Liver (tissue), 9 donors: ENCODE measurements around the gene SLC7A10. TPM values are rescaled to one million over a fixed set of nuclear protein-coding genes. Genes with fewer than 3 reads are reported as not detected.
A peak's percentile ranks its signal among the peaks of the same experiment; 100 is the strongest.

Experiments used
- DNase-seq: peaks from one replicate; pipeline ENCODE4 v3.0.0-alpha.2; 2017; ENCODE audit warnings: low spot score
- H3K27ac ChIP-seq, 2 donors: one replicate each; pipeline ENCODE4 v1.7.0; 2013; ENCODE audit warnings: inconsistent platforms in 2 of 2, low read length in 2 of 2, control low read depth in 1 of 2, low read depth in 1 of 2, mild to moderate bottlenecking in 1 of 2
- H3K27me3 ChIP-seq, 4 donors: one replicate each; pipeline versions ENCODE4 v1.6.1 to v1.7.0; 2013; ENCODE audit warnings: low read length in 3 of 4, inconsistent platforms in 1 of 4, mild to moderate bottlenecking in 1 of 4, moderate library complexity in 1 of 4; ENCODE audit not compliant: control insufficient read depth in 4 of 4, insufficient read depth in 4 of 4
- H3K36me3 ChIP-seq, 4 donors: one replicate each; pipeline versions ENCODE4 v1.6.1 to v1.7.0; 2013; ENCODE audit warnings: low read length in 3 of 4, mild to moderate bottlenecking in 3 of 4, low read depth in 1 of 4, moderate library complexity in 1 of 4; ENCODE audit not compliant: control insufficient read depth in 4 of 4, insufficient read depth in 3 of 4
- H3K4me1 ChIP-seq, 4 donors: one replicate each; pipeline versions ENCODE4 v1.6.1 to v1.7.0; 2013; ENCODE audit warnings: low read length in 3 of 4, mild to moderate bottlenecking in 3 of 4, moderate library complexity in 1 of 4; ENCODE audit not compliant: control insufficient read depth in 4 of 4, insufficient read depth in 4 of 4
- H3K4me3 ChIP-seq, 3 donors: one replicate each; pipeline versions ENCODE4 v1.6.1 to v1.7.0; 2013; ENCODE audit warnings: low read length in 3 of 3, control low read depth in 1 of 3, low read depth in 1 of 3, mild to moderate bottlenecking in 1 of 3
- H3K9ac ChIP-seq, 2 donors: one replicate each; pipeline ENCODE4 v1.7.0; 2013; ENCODE audit warnings: low read length in 2 of 2, mild to moderate bottlenecking in 2 of 2, moderate library complexity in 2 of 2, control low read depth in 1 of 2, low read depth in 1 of 2
- H3K9me3 ChIP-seq, 4 donors: one replicate each; pipeline versions ENCODE4 v1.6.1 to v1.7.0; 2013; ENCODE audit warnings: low read length in 3 of 4; ENCODE audit not compliant: control insufficient read depth in 4 of 4
- EGR1 ChIP-seq, 2 donors: IDR thresholded peaks; 2 replicates each; pipeline ENCODE4 v1.6.1; 2016 to 2018; ENCODE audit warnings: antibody characterized with exemption in 2 of 2, low read depth in 2 of 2
- FOXA1 ChIP-seq: IDR thresholded peaks from 2 replicates; pipeline ENCODE4 v1.6.1; 2016; ENCODE audit warnings: antibody characterized with exemption
- FOXA2 ChIP-seq: IDR thresholded peaks from 2 replicates; pipeline ENCODE4 v1.6.1; 2016; ENCODE audit warnings: antibody characterized with exemption
- HNF4A ChIP-seq, 2 donors: conservative IDR thresholded peaks; 2 replicates each; pipeline ENCODE4 v1.6.1; 2016; ENCODE audit warnings: antibody characterized with exemption in 2 of 2, mild to moderate bottlenecking in 2 of 2
- HNF4G ChIP-seq: IDR thresholded peaks from 2 replicates; pipeline ENCODE4 v1.6.1; 2016; ENCODE audit warnings: antibody characterized with exemption
- JUND ChIP-seq, 2 donors: IDR thresholded peaks; 2 replicates each; pipeline ENCODE4 v1.6.1; 2016; ENCODE audit warnings: antibody characterized with exemption in 2 of 2
- RAD21 ChIP-seq, 2 donors: IDR thresholded peaks; 2 replicates each; pipeline ENCODE4 v1.6.1; 2016; ENCODE audit warnings: antibody characterized with exemption in 2 of 2, mild to moderate bottlenecking in 2 of 2
- RXRA ChIP-seq, 2 donors: IDR thresholded peaks; 2 replicates each; pipeline ENCODE4 v1.6.1; 2017 to 2018; ENCODE audit warnings: antibody characterized with exemption in 2 of 2, mild to moderate bottlenecking in 1 of 2
- SP1 ChIP-seq: IDR thresholded peaks from 2 replicates; pipeline ENCODE4 v1.6.1; 2018; ENCODE audit warnings: antibody characterized with exemption, mild to moderate bottlenecking
- TAF1 ChIP-seq: conservative IDR thresholded peaks from 2 replicates; pipeline ENCODE4 v1.6.1; 2016; ENCODE audit warnings: antibody characterized with exemption, mild to moderate bottlenecking
- WGBS: extraction: QIAGEN DNeasy Blood & Tissue Kit; methylation state at CpG from one replicate; pipeline ENCODE4 v1.1.7; 2013; 5-methylcytosine and 5-hydroxymethylcytosine counted together
- polyA plus RNA-seq, 2 donors: library from polyadenylated mRNA; stranded (reverse) in 1 of 2; unstranded in 1 of 2; fragments of 200-250 nt in 1 of 2; fragments of >200 nt in 1 of 2; fragmentation: Nextera tagmentation in 1 of 2; extraction: Ambion mirVana in 1 of 2; gene quantifications; one replicate each; pipeline versions ENCODE4 v1.2.1 to v1.2.3, GENCODE V29; 2013 to 2015
- total RNA-seq, 2 donors: library from RNA; depleted of rRNA; stranded (reverse); fragments of >200 nt; gene quantifications; one replicate each; pipeline ENCODE4 v1.2.3, GENCODE V29; 2014
- TF ChIP-seq, protein P1 (sequence below): fragments of 150-350 bp; IDR thresholded peaks from 2 replicates; pipeline ENCODE4 v1.5.1; 2017; ENCODE audit warnings: improper control_type of control experiment, low read depth, low read length; ENCODE audit not compliant: missing input control
- TF ChIP-seq, protein P2 (sequence below): IDR thresholded peaks from 2 replicates; pipeline ENCODE4 v1.6.1; 2016; ENCODE audit warnings: antibody characterized with exemption
- TF ChIP-seq, protein P3 (sequence below): IDR thresholded peaks from 2 replicates; pipeline ENCODE4 v1.6.1; 2016; ENCODE audit warnings: antibody characterized with exemption, mild to moderate bottlenecking
- donor health status: healthy.
- donor health status: healthy.
- donor health status: healthy.
- donor health status: healthy.
- donor health status: healthy.

SLC7A10 gene
- total and polyA plus RNA-seq, 4 donors = not detected

DNA sequence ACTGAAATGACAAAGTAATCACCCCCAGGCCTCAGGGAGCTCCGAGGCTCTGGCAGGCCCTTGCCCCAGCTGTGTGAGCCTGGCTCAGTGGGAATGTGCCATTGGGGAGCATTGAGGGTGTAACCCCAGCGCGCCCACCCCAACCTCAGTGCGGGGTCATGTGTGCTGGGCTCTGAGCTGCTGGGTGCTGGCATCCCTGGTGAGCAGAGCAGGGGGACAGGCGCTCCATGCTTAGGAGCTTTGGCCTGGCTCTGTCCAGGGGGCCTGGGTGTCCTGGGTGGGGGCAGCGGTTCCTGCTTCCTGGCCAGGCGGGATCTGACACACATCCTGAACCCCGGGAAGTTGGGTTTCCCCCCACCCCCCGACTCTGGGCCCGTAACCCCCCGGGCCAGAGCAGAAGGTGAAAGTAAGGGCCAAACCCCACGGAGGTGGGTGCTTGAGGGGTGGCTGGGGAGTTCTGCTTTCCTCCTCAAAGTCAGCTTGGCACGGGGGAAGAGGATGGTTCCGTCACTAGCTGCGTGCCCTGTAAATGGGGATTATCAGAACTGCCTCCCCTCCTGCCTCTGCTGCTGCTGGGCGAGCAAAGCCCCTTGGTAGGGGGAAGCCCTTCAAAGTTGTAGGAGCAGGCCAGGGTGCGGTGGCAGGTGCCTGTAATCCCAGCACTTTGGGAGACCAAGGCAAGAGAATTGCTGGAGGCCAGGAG lies 29.9 kb downstream of the SLC7A10 start:
- peaks cover 0 to 15% (median 4%) of the 10 kb centered on the region in 4 donors for H3K36me3 ChIP-seq
- H3K4me3 ChIP-seq = peak overlapping the region in 2 of 3 donors; percentile 68 to 88
- peaks cover 7 to 16% (median 10%) of the 10 kb centered on the region in 4 donors for H3K4me1 ChIP-seq
- no peak for DNase-seq
- H3K9ac ChIP-seq = no peak overlapping the region
- 77% methylated on average over 17 of the region's 17 CpGs for WGBS
- H3K27me3 ChIP-seq = no peaks in the 10 kb centered on the region
- TF ChIP-seq, protein P1, sequence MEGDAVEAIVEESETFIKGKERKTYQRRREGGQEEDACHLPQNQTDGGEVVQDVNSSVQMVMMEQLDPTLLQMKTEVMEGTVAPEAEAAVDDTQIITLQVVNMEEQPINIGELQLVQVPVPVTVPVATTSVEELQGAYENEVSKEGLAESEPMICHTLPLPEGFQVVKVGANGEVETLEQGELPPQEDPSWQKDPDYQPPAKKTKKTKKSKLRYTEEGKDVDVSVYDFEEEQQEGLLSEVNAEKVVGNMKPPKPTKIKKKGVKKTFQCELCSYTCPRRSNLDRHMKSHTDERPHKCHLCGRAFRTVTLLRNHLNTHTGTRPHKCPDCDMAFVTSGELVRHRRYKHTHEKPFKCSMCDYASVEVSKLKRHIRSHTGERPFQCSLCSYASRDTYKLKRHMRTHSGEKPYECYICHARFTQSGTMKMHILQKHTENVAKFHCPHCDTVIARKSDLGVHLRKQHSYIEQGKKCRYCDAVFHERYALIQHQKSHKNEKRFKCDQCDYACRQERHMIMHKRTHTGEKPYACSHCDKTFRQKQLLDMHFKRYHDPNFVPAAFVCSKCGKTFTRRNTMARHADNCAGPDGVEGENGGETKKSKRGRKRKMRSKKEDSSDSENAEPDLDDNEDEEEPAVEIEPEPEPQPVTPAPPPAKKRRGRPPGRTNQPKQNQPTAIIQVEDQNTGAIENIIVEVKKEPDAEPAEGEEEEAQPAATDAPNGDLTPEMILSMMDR = no peak
- TF ChIP-seq TAF1 = no peak
- no peak for TF ChIP-seq HNF4A (conservative IDR thresholded peaks at IDR 0.05)
- TF ChIP-seq HNF4G = no peak
- TF ChIP-seq, protein P2, sequence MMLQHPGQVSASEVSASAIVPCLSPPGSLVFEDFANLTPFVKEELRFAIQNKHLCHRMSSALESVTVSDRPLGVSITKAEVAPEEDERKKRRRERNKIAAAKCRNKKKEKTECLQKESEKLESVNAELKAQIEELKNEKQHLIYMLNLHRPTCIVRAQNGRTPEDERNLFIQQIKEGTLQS = no peak
- no peak for TF ChIP-seq FOXA2
- TF ChIP-seq RAD21 (IDR thresholded peaks at IDR 0.05) = no peak
- no peak for TF ChIP-seq FOXA1
- no peaks in the 10 kb centered on the region for H3K9me3 ChIP-seq
- H3K27ac ChIP-seq = peak overlapping the region; percentile 47 to 86

DNA sequence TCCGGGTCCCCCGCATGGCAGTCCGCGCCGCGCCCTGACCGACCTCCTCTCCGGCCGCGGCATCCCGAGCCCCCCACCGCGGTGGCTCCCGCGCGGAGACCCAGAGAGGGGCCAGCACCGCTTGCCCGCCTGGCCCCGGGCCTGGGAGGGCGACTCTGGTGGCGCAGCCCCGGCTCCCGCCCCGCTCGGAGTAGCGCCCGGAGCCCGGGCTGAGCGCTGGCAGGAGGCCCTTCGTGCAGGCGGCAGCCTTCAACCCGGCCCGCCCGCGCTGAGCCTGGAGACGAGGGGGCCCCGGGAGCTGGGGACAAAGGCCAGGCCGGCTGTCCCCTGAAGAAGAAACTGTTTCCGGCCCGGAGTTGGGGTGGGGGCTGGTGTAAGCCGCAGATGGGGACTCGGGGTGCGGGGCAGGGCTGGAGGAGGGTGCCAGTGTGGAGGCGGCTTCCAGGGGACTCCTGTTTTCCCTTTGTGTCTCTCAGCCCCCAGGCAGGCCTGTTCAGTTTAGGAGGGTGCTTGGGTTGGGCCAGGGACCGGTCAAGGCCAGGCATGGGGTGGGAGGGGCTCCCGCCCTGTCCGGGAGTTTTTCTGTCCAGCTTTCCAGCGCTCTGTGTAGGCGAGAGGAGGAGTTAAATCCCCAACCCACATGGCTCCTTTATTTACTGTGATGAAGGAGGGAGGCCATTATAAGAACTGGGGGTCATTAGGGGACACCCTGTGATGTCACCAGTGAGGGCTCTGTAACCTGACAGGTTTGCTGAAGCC lies 30.6 kb downstream of the SLC7A10 start:
- Histone ChIP-seq H3K4me3 (peak overlapping the region; percentile 11 to 88 (median 68)), H3K27me3 (no peaks in the 10 kb centered on the region), H3K9ac (no peak overlapping the region), H3K27ac (peak overlapping the region; percentile 78 to 86), H3K36me3 (peaks cover 0 to 15% (median 4%) of the 10 kb centered on the region in 4 donors), H3K4me1 (peaks cover 7 to 16% (median 10%) of the 10 kb centered on the region in 4 donors), H3K9me3 (no peaks in the 10 kb centered on the region)
- peak; percentile 39 for DNase-seq
- 2% methylated on average over 49 of the region's 49 CpGs for WGBS
- TF ChIP-seq EGR1 (IDR thresholded peaks at IDR 0.05; ENCODE audit: low read depth in 2 of 2) (no peak), RXRA (IDR thresholded peaks at IDR 0.05) (peak in 1 of 2 donors; percentile 68), SP1 (peak; percentile 40), FOXA1 (no peak), HNF4A (conservative IDR thresholded peaks at IDR 0.05) (no peak), JUND (IDR thresholded peaks at IDR 0.05) (no peak)
- TF ChIP-seq, protein P3, sequence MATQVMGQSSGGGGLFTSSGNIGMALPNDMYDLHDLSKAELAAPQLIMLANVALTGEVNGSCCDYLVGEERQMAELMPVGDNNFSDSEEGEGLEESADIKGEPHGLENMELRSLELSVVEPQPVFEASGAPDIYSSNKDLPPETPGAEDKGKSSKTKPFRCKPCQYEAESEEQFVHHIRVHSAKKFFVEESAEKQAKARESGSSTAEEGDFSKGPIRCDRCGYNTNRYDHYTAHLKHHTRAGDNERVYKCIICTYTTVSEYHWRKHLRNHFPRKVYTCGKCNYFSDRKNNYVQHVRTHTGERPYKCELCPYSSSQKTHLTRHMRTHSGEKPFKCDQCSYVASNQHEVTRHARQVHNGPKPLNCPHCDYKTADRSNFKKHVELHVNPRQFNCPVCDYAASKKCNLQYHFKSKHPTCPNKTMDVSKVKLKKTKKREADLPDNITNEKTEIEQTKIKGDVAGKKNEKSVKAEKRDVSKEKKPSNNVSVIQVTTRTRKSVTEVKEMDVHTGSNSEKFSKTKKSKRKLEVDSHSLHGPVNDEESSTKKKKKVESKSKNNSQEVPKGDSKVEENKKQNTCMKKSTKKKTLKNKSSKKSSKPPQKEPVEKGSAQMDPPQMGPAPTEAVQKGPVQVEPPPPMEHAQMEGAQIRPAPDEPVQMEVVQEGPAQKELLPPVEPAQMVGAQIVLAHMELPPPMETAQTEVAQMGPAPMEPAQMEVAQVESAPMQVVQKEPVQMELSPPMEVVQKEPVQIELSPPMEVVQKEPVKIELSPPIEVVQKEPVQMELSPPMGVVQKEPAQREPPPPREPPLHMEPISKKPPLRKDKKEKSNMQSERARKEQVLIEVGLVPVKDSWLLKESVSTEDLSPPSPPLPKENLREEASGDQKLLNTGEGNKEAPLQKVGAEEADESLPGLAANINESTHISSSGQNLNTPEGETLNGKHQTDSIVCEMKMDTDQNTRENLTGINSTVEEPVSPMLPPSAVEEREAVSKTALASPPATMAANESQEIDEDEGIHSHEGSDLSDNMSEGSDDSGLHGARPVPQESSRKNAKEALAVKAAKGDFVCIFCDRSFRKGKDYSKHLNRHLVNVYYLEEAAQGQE = peak; percentile 73
- TF ChIP-seq, protein P1 = no peak
